ENCODE results near the gene ZDHHC9.

DNA sequence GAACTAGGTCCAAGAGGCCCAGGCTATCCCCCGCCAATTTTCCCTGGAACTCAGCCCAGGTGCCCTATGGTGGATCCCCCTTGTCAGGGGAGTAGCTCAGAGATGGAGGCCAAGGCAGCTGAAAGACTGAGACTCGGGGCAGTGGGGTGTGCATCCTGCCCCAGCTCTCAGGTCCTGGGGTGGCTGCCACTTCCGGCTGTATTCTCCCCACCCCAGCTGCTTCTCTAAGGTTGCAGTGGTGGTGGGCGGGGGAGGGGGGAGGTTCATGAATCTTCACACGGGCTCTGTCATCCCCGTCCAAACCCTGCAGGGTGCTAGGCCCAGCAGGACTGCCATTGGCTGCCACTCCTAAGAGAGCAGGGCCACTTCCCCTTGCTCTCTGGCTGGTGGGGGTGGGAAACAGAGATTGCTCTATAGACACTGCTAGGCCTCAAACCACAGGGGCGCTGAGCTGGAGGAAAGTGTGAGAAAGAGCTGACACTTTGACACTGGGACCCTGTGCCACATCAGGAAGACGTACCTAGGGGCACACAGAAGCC is 62.5 kb downstream of the ZDHHC9 start:
- TF ChIP-seq, protein P1, sequence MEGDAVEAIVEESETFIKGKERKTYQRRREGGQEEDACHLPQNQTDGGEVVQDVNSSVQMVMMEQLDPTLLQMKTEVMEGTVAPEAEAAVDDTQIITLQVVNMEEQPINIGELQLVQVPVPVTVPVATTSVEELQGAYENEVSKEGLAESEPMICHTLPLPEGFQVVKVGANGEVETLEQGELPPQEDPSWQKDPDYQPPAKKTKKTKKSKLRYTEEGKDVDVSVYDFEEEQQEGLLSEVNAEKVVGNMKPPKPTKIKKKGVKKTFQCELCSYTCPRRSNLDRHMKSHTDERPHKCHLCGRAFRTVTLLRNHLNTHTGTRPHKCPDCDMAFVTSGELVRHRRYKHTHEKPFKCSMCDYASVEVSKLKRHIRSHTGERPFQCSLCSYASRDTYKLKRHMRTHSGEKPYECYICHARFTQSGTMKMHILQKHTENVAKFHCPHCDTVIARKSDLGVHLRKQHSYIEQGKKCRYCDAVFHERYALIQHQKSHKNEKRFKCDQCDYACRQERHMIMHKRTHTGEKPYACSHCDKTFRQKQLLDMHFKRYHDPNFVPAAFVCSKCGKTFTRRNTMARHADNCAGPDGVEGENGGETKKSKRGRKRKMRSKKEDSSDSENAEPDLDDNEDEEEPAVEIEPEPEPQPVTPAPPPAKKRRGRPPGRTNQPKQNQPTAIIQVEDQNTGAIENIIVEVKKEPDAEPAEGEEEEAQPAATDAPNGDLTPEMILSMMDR (IDR thresholded peaks at IDR 0.05): no peak
- TF ChIP-seq EZH2phosphoT487 (IDR thresholded peaks at IDR 0.05): no peak

All from neural progenitor cell (in vitro differentiated cells).